Measurements from ENCODE around the gene KCNAB1. TPM values are rescaled to one million over a fixed set of nuclear protein-coding genes. Genes with fewer than 3 reads are reported as not detected.

The KCNAB1 gene
- total and polyA plus RNA-seq, 10 of the 15 experiments (the other 5 are each of a cell fraction or from before 2014, with no cell fraction given) = 0.11 to 0.69 (median 0.43) TPM; not detected in 6

- no peak for TF ChIP-seq PRDM15 (CRISPR knock-in tag; IDR thresholded peaks at IDR 0.05)
- no peak; the same call in 1 of the 2 replicates for TF ChIP-seq NBN (IDR thresholded peaks at IDR 0.05)
- no peak for TF ChIP-seq ZBTB4 (CRISPR knock-in tag; IDR thresholded peaks at IDR 0.05)
- no peak for TF ChIP-seq NFXL1 (IDR thresholded peaks at IDR 0.05; ENCODE audit: borderline replicate concordance)
- no peak for TF ChIP-seq MEF2B (IDR thresholded peaks at IDR 0.05; ENCODE audit: partially characterized antibody, poor library complexity, severe bottlenecking)
- TF ChIP-seq MTA3 (IDR thresholded peaks at IDR 0.05; ENCODE audit: borderline replicate concordance, low read length) = no peak
- TF ChIP-seq JUND (IDR thresholded peaks at IDR 0.05; ENCODE audit: low read depth, low read length) = no peak
- no peak for TF ChIP-seq YY1 (IDR thresholded peaks at IDR 0.05; ENCODE audit: low read depth, low read length)
- TF ChIP-seq BCL11A (IDR thresholded peaks at IDR 0.05; ENCODE audit: low read depth, low read length) = peak; percentile 87
- TF ChIP-seq BMI1 (IDR thresholded peaks at IDR 0.05; ENCODE audit: borderline replicate concordance) = peak; percentile 54; the same call in 1 of the 2 replicates
- TF ChIP-seq CBX5 (IDR thresholded peaks at IDR 0.05; ENCODE audit: low read depth) = 0 out of 2 replicates have a peak, but pooled peaks have one; percentile 35
Measured at GRCh38 chr3:156341831-156342416, 221.5 kb downstream of the KCNAB1 start (continued).
